Measurements from ENCODE around the gene KLHL29.
"Not testable (repeated sequence)": the region's sequence is repeated elsewhere in the genome, so short reads cannot be mapped to it uniquely, and the experiment has no call there.

The KLHL29 gene

GRCh38 chr2:23719716-23720115, 334.7 kb downstream of the KLHL29 start:
- no peak for DNase-seq (ENCODE audit: low read depth in 2 of 2)

DNA sequence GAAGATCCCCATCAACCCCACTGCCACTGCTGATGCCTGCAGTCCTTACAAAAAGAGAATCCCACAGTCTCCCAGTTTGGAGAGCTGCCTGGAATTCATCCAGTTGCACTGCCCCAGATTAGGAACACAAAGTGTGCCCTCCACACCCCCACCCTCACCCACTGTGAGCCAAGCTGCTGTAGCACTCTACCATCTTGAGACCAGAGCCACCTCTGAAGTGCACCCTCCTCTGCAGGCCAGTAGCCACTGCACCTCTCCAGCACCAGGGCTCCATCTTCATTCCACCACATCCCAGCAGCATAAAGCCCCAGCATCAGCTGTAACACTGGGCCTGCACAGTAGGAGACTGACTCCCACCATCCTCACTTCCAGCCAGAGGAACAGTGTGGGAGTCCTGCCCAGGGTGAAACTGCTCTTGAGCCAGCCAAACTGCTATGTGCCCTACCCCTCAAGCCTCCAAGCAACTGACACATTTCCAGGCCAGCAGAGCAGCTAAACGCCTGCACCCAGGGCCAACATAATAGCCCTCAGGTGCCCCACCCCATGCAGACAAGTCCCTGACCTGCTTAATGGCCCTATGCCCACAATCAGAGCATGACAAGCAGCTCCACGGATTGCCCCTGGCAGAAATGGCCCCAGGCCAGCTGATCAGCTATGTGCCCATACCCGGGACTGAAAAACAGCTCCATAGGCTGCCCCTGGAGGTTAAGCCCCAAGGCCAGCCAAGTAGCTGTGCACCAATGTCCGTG, 335.9 kb downstream of the KLHL29 start:
- no peak for DNase-seq (ENCODE audit: low read depth in 2 of 2)

DNA sequence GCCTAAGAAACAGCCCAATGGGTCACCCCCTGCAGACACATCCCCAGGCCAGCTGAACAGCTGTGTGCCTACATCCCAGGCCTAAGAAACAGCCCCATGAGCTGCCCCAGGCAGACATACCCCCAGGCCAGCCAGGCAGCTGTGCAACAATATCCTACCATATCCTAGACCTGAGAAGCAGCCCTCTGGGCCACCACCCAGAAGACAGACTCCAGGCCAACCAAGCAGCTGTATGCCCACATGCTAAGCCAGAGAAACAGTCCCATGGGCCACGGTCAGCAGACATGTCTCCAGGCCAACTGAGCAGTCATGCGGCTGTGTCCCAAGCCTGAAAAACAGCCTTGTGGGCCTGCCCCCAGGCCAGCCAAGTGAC, 336.5 kb downstream of the KLHL29 start:
- DNase-seq (ENCODE audit: low read depth in 2 of 2) = no peak

DNA sequence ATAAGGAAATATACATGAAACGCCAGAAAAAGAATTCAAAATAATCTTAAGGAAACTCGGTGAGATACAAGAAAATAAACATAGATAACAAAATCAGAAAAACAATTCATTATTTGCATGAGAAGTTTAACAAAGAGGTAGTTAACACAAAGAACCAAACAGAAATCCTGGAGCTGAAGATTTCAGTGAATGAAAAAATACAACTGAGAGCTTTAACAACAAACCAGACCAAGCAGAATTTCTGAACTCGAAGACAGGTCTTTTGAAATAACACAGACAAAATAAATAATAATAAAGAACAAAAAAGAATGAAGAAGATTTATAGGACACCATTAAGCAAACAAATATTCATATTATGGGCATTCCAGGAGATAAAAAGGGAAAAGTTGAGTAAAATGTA, 337.3 kb downstream of the KLHL29 start:
- no peak for DNase-seq (ENCODE audit: low read depth in 2 of 2)

- not testable (repeated sequence) for DNase-seq (ENCODE audit: low read depth in 2 of 2)
Measured at GRCh38 chr2:23723029-23723428, 338.1 kb downstream of the KLHL29 start.

DNA sequence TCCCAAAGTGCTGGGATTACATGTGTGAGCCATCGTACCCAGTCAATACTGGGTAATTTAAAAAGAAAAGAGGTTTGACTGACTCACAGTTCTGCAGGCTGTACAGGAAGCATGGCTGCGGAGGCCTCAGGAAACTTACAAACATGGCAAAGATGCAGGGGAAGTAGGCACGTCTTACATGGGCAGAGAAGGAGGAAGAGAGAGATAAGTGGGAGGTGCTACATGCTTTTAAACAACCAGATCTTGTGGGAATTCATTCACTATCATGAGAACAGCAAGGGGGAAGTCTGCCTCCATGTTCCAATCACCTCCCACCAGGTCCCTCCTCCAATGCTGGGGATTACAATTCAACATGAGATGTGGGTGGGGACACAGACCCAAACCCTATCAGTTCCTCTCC, 349.4 kb downstream of the KLHL29 start:
- DNase-seq (ENCODE audit: low read depth in 2 of 2) = no peak

- not testable (repeated sequence) for DNase-seq (ENCODE audit: low read depth in 2 of 2)
Measured at GRCh38 chr2:23736783-23737182, 351.8 kb downstream of the KLHL29 start.

- DNase-seq (ENCODE audit: low read depth in 2 of 2) = no peak
Measured at GRCh38 chr2:23745068-23745725, 360.2 kb downstream of the KLHL29 start.

- DNase-seq (ENCODE audit: low read depth in 2 of 2) = no peak
Measured at GRCh38 chr2:23745726-23746105, 360.7 kb downstream of the KLHL29 start.

- DNase-seq (ENCODE audit: low read depth in 2 of 2) = no peak
Measured at GRCh38 chr2:23746141-23746863, 361.3 kb downstream of the KLHL29 start.

- DNase-seq (ENCODE audit: low read depth in 2 of 2) = no peak
Measured at GRCh38 chr2:23751747-23752265, 366.8 kb downstream of the KLHL29 start.

- no peak for DNase-seq (ENCODE audit: low read depth in 2 of 2)
Measured at GRCh38 chr2:23753291-23754010, 368.5 kb downstream of the KLHL29 start.

DNA sequence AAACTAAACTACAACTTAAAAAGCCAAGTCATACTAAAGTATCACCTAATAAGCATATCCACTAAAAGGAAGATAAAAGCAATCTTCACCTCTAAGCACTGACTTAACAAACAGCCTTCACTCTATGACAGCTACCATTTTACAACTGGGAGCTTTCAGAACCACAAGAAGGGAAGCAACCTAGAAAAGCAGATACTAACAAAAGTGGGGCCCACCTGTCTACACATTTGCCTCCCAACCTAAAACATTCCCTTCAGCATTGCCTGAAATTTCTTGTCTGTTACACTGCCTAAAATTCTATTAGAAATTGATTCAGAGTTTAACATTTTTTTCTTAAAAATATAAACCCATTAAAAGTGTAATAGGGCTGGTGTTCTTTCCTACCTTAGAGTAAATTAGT, 370.0 kb downstream of the KLHL29 start:
- no peak for DNase-seq (ENCODE audit: low read depth in 2 of 2)

DNA sequence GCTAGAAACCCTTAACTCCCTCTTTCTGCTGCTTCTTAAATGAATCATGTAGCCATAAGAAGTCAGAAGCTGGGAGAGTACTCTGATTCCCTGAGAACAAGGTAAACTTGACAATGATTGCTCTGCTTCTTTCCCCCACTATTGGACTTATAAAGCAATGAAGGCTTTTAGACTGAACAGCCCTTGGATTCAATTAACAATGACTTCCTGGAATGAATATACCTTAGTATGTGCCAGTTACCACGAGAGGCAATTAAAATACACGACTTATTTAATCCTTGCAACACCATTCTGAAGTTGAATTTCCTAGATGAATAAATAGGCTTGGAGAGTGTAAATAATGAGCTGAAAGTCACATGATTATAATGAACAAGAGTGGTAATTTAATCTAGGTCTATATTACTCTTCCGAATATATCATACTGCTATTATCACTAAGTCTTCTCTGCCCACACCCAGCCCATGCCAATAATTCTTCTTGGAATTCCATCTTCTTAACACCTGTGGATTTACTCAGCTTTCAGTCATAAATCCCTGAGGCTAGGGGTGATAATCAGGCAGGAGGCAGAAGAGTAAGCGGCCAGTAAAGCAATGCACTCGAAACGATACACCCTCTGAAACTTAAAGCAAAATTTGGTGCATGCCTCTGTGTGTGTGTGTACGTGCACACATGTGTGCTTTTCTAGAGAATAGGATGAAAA, 371.8 kb downstream of the KLHL29 start:
- DNase-seq (ENCODE audit: low read depth in 2 of 2) = no peak

DNA sequence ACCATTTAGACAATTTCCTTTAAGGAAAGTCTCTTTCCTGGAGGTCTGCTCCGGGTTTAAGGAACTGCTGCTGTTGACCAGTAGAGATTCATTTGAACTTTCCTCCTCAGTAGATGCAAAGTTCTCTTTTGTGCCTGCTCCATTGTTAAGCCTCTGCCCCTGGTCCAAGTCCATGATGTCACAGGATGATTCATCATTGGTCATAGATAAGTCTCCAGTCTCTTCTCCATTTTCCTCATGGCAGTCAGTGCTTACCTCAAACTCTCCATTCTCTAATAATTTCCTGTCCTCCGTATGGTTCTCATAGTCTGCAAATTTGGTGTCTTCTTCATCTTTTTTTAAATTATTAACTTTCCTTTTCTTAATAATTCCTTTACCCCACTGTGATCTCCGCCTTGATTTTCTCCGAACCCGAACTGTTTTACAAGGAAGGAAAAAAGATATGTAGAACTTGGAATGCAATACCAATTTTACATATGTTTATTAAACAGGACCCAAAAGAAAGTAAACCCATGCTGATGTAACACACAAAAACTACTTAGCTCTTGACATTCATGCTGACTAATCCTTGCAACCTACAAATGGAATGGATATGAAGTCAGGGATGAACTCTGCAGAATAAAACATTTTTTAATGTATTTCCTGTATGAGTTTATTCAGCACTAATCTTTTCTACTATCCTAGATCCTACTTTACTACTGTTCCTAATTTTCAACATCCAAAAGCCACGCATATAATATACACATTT, 372.9 kb downstream of the KLHL29 start:
- DNase-seq (ENCODE audit: low read depth in 2 of 2) = no peak
